SU-DHL-6 (cell line): ENCODE measurements around the gene LLGL2.

Source experiments
- H2AFZ ChIP-seq: fragments of 200-600 bp; sonication (generic); 2 replicates; pipeline ENCODE4 v1.6.1; 2014; ENCODE audit warnings: low read depth, mild to moderate bottlenecking, moderate library complexity, mixed read lengths, antibody characterized with exemption, low read length; ENCODE audit not compliant: severe bottlenecking
- H3F3A ChIP-seq: fragments of 200-600 bp; shearing (Covaris generic); 2 replicates; pipeline ENCODE4 v1.6.0; 2016; ENCODE audit warnings: antibody characterized with exemption, mild to moderate bottlenecking; ENCODE audit not compliant: insufficient read depth
- H3K27ac ChIP-seq: fragments of 200-600 bp; sonication (generic); 2 replicates; pipeline ENCODE4 v1.5.1; 2016; ENCODE audit warnings: low read depth, mild to moderate bottlenecking, low read length, moderate library complexity, mixed read lengths
- H3K27me3 ChIP-seq: fragments of 200-600 bp; sonication (generic), shearing (Covaris generic); 2 replicates; pipeline ENCODE4 v1.6.0; 2014; ENCODE audit warnings: mild to moderate bottlenecking, low read length
- H3K36me3 ChIP-seq: fragments of 200-600 bp; sonication (generic); 2 replicates; pipeline ENCODE4 v1.6.1; 2014; ENCODE audit warnings: mild to moderate bottlenecking, low read length, mixed read lengths
- H3K4me2 ChIP-seq: fragments of 300-600, 200-600 bp; shearing (Covaris generic), sonication (generic); 2 replicates; pipeline ENCODE4 v1.6.0; 2014; ENCODE audit warnings: low read length, low read depth, mild to moderate bottlenecking; ENCODE audit not compliant: poor library complexity, severe bottlenecking
- H3K4me3 ChIP-seq: fragments of 200-600 bp; sonication (generic); 2 replicates; pipeline ENCODE4 v1.5.1; 2014; ENCODE audit warnings: antibody characterized with exemption, low read length, mild to moderate bottlenecking, mixed read lengths; ENCODE audit not compliant: insufficient read depth, poor library complexity, severe bottlenecking
- H3K79me2 ChIP-seq: fragments of 200-600 bp; sonication (generic); 2 replicates; pipeline ENCODE4 v1.6.1; 2014; ENCODE audit warnings: mild to moderate bottlenecking, low read length, moderate library complexity; ENCODE audit not compliant: insufficient read depth
- H3K9ac ChIP-seq: fragments of 200-600 bp; sonication (generic); 2 replicates; pipeline ENCODE4 v1.7.0; 2014; ENCODE audit warnings: mild to moderate bottlenecking, low read length
- H3K9me2 ChIP-seq: fragments of 200-600 bp; sonication (generic); replicated peaks from 2 replicates; pipeline ENCODE4 v1.6.1; 2014; ENCODE audit warnings: low read length; ENCODE audit not compliant: insufficient read depth
- H3K9me3 ChIP-seq: fragments of 200-600 bp; sonication (generic); 2 replicates; pipeline ENCODE4 v1.6.1; 2014; ENCODE audit warnings: low read length, mixed read lengths; ENCODE audit not compliant: insufficient read depth
- H4K20me1 ChIP-seq: fragments of 200-600 bp; sonication (generic); 2 replicates; pipeline ENCODE4 v1.6.1; 2014; ENCODE audit warnings: low read depth, mild to moderate bottlenecking, antibody characterized with exemption, low read length, moderate library complexity, mixed read lengths
- EZH2phosphoT487 ChIP-seq: fragments of 200-600 bp; sonication (generic), shearing (Covaris generic); conservative IDR thresholded peaks from 2 replicates; pipeline ENCODE4 v1.6.1; 2018; ENCODE audit warnings: mild to moderate bottlenecking, antibody characterized with exemption, low read length, moderate library complexity, mixed read lengths
- TF ChIP-seq, protein P1 (sequence below): fragments of 200-600 bp; sonication (generic); IDR thresholded peaks from one replicate; pipeline ENCODE4 v1.5.1; 2017; ENCODE audit warnings: antibody characterized with exemption, mild to moderate bottlenecking, low read length, moderate library complexity; ENCODE audit not compliant: insufficient read depth, poor library complexity, severe bottlenecking

LLGL2 gene

DNA sequence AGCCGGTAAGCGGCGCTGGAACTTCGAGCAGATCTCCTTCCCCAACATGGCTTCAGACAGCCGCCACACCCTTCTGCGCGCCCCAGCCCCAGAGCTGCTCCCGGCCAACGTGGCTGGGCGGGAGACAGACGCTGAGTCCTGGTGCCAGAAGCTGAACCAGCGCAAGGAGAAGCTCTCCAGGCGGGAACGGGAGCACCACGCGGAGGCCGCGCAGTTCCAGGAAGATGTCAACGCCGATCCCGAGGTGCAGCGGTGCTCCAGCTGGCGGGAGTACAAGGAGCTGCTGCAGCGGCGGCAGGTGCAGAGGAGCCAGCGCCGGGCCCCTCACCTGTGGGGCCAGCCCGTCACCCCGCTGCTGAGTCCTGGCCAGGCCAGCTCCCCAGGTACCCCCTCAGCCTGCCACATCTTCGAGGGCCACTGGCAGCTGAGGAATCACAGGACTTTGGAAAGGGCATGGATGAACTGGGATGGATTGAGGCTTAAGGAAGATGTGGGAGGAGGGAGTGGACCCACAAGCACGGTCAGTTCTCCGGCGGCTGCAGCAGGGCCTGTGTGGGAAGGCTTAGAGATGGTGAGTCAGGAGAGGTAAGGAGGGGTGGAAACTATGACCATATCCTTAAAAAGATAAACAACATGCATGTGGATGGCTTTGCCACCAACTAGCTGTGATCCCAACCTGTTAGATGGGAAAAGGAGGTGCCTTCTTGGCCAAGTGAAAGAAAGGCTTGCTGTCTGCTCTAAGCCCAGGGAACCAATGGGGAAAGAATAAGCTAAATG lies 3.4 kb upstream of the LLGL2 start:
- Histone ChIP-seq H3K27ac (no peak overlapping the region), H4K20me1 (no peaks in the 10 kb centered on the region), H3K27me3 (no peaks in the 10 kb centered on the region), H3K9me2 (no peaks in the 10 kb centered on the region), H3K36me3 (no peaks in the 10 kb centered on the region), H3K9ac (no peak overlapping the region), H3K79me2 (no peaks in the 10 kb centered on the region; the same call in 1 of the 2 replicates), H3K4me3 (no peak overlapping the region), H3F3A (peaks cover 16% of the 10 kb centered on the region; the same call in 1 of the 2 replicates), H3K4me2 (no peak overlapping the region), H2AFZ (no peak overlapping the region), H3K9me3 (no peaks in the 10 kb centered on the region)
- TF ChIP-seq EZH2phosphoT487, result no peak
- TF ChIP-seq, protein P1, sequence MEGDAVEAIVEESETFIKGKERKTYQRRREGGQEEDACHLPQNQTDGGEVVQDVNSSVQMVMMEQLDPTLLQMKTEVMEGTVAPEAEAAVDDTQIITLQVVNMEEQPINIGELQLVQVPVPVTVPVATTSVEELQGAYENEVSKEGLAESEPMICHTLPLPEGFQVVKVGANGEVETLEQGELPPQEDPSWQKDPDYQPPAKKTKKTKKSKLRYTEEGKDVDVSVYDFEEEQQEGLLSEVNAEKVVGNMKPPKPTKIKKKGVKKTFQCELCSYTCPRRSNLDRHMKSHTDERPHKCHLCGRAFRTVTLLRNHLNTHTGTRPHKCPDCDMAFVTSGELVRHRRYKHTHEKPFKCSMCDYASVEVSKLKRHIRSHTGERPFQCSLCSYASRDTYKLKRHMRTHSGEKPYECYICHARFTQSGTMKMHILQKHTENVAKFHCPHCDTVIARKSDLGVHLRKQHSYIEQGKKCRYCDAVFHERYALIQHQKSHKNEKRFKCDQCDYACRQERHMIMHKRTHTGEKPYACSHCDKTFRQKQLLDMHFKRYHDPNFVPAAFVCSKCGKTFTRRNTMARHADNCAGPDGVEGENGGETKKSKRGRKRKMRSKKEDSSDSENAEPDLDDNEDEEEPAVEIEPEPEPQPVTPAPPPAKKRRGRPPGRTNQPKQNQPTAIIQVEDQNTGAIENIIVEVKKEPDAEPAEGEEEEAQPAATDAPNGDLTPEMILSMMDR, result no peak

GRCh38 chr17:75523647-75524046 lies 1.9 kb upstream of the LLGL2 start:
- no peaks in the 10 kb centered on the region for H3K9me3 ChIP-seq
- no peaks in the 10 kb centered on the region for H3K27me3 ChIP-seq
- H3K27ac ChIP-seq, result no peak overlapping the region
- no peak overlapping the region for H3K4me3 ChIP-seq
- no peaks in the 10 kb centered on the region for H3K36me3 ChIP-seq
- H2AFZ ChIP-seq, result no peak overlapping the region
- H3K79me2 ChIP-seq, result no peaks in the 10 kb centered on the region
- no peak overlapping the region for H3K4me2 ChIP-seq
- no peak for TF ChIP-seq EZH2phosphoT487
- TF ChIP-seq, protein P1, result no peak
- H3K9ac ChIP-seq, result no peak overlapping the region
- H4K20me1 ChIP-seq, result no peaks in the 10 kb centered on the region
- H3F3A ChIP-seq, result peaks cover 8% of the 10 kb centered on the region; the same call in 1 of the 2 replicates
- H3K9me2 ChIP-seq, result no peaks in the 10 kb centered on the region

- Histone ChIP-seq H4K20me1 (no peaks in the 10 kb centered on the region), H3K27ac (no peak overlapping the region), H3K4me3 (peak overlapping the region; percentile 61), H3F3A (peaks cover 8% of the 10 kb centered on the region; the same call in 1 of the 2 replicates), H3K9ac (peak overlapping the region; percentile 62), H3K27me3 (no peaks in the 10 kb centered on the region), H2AFZ (no peak overlapping the region), H3K9me3 (no peaks in the 10 kb centered on the region), H3K79me2 (no peaks in the 10 kb centered on the region), H3K4me2 (peak overlapping the region; percentile 84), H3K9me2 (no peaks in the 10 kb centered on the region), H3K36me3 (no peaks in the 10 kb centered on the region)
- no peak for TF ChIP-seq EZH2phosphoT487
- TF ChIP-seq, protein P1, result no peak
Observed at GRCh38 chr17:75524269-75524969, 1.1 kb upstream of the LLGL2 start.
